HG03457 (cell line): Measurements from ENCODE around the gene JPH4.

Experiments used
- ATAC-seq: cut with Tn5 transposase; IDR thresholded peaks from one replicate; pipeline ENCODE4 v1.9.1; 2021; ENCODE audit warnings: moderate number of reproducible peaks; ENCODE audit not compliant: unreplicated experiment

JPH4 gene

DNA sequence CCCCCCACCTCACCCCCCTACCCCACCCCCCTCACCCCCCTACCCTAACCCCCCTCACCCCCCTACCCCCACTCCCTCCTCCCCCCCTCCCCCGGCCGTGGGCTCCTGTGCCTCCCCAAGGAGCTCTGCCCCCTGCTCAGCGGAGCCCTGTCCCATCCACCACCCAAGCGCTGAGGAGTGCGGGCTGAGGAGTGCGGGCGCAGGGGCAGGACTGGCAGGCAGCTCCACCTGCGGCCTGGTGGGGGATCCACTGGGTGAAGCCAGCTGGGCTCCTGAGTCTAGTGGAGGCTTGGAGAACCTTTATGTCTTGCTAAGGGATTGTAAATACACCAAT, 2.3 kb upstream of the JPH4 start:
- no peak for ATAC-seq

- no peak for ATAC-seq
Observed at GRCh38 chr14:23580152-23580926, 1.7 kb upstream of the JPH4 start.

DNA sequence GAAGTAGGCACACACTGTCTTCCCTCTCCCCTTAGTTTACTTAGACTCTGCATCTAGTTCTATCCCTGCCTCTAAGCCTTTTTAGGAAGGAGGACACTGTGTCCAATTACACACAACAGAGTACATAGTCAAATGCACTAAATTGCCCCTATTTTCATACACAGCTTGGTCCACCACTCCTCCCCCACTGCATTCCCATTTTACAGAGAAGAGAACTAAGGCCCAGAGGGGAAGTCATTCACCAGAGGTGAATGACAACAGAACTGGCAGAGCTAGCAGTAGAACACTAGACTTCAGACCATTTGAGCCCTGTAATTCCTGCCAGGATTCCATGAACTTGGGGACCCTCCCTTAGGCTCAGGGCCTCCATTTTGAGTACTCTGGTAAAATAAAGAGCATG, 1.1 kb upstream of the JPH4 start:
- no peak for ATAC-seq

GRCh38 chr14:23579311-23579630, 681 bp upstream of the JPH4 start:
- no peak for ATAC-seq

GRCh38 chr14:23577710-23578392, 739 bp downstream of the JPH4 start:
- no peak for ATAC-seq

GRCh38 chr14:23577004-23577681, 1.4 kb downstream of the JPH4 start:
- no peak for ATAC-seq

DNA sequence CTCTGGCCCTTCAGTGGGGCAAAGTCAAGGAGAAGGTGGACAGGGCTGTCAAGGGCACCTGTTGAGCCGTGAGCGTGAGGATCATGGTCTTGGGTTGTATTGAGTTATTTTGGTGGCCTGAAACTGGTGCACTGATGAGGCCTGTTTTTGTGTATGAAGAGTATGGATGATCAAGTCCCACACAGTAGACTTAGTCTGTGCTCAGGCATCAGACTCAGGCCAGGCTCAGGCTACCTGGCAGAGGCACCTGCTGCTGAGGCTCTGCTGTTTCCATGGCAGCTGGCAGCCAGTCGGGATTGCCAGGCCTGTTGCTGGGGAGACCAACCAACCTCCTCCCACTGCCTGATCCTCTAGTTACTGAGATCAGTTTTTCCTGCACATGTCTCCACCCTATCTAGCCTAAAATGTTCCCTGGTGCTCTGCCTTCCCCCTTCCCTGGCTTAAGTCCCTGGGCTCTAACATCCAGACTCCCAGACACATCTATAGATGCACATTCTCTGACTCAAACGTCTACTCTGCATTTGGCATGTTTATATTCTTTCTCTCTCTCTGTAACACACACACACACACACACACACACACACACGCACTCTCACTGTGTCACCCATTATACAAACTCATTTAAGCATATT, 5.1 kb downstream of the JPH4 start:
- ATAC-seq: no peak

DNA sequence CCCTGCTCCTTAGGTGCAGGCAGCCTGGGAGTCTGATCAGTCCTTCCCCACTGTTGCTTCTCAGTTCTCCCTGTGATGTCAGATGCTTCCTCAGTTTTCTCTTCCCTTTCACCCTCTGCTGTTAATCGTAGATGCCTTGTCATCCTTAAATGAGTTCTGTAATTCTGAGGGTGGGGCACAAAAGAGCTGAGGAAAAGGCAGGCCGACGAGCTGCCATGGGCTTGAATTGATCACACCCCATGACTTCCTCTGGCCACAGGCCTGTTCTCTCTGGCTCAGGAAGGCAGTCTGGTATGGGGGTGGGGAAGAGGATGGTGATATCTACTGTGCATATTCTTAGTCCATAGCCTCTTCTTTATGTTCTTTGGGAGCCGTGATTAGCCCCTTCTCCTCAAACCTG, 5.8 kb downstream of the JPH4 start:
- ATAC-seq: no peak

- no peak for ATAC-seq
Observed at GRCh38 chr14:23572524-23572828, 6.1 kb downstream of the JPH4 start.

- ATAC-seq: no peak
Observed at GRCh38 chr14:23571701-23572523, 6.7 kb downstream of the JPH4 start.

- no peak for ATAC-seq
Observed at GRCh38 chr14:23570806-23571483, 7.6 kb downstream of the JPH4 start.

GRCh38 chr14:23569443-23570151, 9.0 kb downstream of the JPH4 start:
- no peak for ATAC-seq

DNA sequence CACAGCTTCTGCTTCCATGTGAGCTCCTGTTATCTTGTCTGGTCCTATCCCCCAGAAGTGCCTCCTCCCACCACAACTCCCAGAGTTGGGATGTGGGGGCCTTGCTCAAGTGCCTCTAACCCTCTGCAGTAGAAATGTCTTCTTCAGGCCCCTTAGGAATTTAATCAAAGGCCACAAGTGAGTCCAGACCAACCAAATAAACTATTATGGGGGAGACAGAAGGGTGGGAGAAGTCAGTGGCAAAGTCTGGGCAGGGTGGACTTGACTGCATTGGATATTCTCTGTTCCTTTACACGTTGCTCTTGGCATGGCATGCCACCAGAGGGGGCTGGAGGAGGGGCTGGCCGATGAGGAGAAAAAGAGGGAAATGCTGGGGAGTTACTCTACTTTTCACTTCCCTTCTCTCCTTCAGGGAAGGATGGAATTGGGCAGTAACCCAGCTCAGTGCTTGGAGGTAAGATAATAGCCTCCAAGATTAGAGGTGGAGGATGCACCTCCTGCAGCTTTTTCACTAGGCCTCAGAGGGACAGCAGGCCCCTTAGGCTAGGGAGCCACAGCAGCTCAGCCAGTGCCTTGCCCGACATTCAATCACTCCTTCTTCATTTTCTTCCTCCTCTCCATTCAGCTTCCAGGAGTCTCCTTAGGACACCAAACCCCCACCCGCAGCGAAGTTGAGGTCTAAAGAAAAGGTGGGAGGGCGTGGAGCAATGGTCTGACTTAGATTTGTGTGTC, 9.8 kb downstream of the JPH4 start:
- ATAC-seq: no peak

GRCh38 chr14:23568021-23568599, 10.5 kb downstream of the JPH4 start:
- ATAC-seq: no peak

DNA sequence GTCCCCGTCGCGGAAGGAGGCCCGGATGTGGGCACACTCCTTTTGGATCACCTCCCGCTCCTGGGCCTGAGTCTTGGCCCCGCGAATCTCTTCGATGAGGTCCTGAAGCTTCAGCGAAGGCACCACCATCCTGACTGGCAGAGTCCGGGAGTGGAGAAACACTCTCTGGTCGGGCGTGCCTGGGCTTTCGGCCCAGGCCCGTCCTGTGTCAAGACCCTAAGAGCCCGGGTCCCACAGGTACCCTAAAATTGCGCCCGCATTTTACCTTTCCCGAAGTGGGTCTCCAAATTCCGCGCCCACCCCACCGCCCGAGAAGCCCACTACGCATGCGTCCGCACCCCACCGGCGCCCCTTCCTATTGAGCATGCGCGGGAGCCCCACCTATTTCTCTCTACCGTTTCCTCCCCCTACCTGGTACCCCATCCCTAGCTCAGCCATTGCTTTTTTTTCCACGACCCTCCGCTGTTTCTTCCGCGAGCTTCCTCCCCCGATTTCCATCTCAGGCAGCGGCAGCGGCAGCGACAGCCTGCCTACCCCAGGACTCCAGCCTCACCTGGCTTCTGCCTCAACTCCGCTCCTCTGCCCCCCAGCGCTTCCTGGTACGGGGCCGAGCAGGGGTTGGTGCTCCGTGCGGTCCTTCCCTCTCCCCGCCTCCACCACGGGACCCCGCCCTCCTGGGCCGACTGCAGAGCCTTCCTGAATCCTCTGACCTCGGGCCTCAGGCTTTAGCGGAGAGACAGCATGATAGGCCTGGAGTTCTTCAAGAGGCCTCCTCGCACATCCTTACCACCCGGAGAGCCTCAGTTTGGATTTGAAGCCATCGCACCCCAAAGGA, 11.2 kb downstream of the JPH4 start, which contains the start of gene AP1G2:
TSS of gene AP1G2 (minus strand) at position 606 of the 835 bp plus-strand sequence. CDS start at position 129, 477 bp downstream.
- peak; percentile 71 for ATAC-seq

- ATAC-seq: no peak
Observed at GRCh38 chr14:23566778-23567185, 11.8 kb downstream of the JPH4 start.

DNA sequence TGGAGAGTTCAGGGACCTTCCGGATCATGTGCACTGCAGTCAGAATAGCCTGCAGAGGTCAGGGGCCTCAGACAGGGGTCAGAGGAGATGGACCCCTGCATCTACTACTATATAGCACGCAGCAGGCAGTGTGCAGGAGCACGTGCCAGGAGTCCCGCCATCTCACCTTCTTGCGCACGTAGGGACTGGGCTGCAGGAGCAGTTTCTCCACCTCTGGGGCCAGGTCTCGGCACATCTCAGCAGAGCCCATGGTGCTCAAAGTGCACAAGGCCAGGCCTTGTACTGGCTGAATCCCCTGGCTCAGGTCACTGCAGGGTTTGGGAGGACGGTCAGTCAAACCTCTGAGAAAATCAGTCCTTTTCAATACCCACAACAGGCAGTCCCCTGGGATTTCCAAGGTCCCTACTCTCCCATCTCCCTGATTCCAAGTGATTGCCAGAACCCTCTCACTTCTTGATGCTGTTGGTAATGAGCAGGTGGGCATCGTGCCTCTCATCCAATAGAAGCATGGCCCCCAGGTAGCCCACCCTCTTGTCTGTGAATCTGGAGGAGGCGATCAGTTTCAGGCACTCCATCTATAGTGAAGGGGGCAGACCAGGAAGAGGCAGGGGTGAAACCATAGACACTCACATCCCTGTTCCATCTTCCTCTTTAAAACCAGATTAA, 12.3 kb downstream of the JPH4 start:
- no peak for ATAC-seq
